PC-3 (cell line): Measurements from ENCODE around the gene ACKR2. TPM values are rescaled to one million over a fixed set of nuclear protein-coding genes. Genes with fewer than 3 reads are reported as not detected.

Experiments used
- ATAC-seq: fragments of 200-7000 bp; cut with Tn5 transposase; 2 replicates; pipeline ENCODE4 v1.9.1; 2020; ENCODE audit warnings: mild to moderate bottlenecking, moderate library complexity
- BruUV-seq: library from RNA; stranded (reverse); fragments of 400-500 nt; replicated peaks from 2 replicates; lab custom pipeline; 2021; lab: Mats Ljungman, UMichigan
- CTCF ChIA-PET: fragments of 300-600 bp; sonication (Branson Sonifier 250); formaldehyde crosslinking; loops from one replicate; lab custom pipeline; 2022; ENCODE audit warnings: antibody characterized with exemption; lab: Charles Lee
- POLR2A ChIA-PET: fragments of 300-600 bp; sonication (Branson Sonifier 250); formaldehyde crosslinking; loops from one replicate; lab custom pipeline; 2022; ENCODE audit warnings: antibody characterized with exemption; ENCODE audit not compliant: unreplicated experiment; lab: Charles Lee
- DNase-seq: peaks from one replicate; pipeline ENCODE4 v3.0.0-alpha.2; 2015
- H2AFZ ChIP-seq: fragments of 300-600 bp; sonication (generic); 2 replicates; pipeline ENCODE4 v1.6.0; 2016; ENCODE audit warnings: antibody characterized with exemption, low read length
- H3F3A ChIP-seq: fragments of 300-600 bp; sonication (generic); one replicate; pipeline ENCODE4 v1.6.0; 2017; ENCODE audit warnings: antibody characterized with exemption, low read length, control low read depth, mild to moderate bottlenecking; ENCODE audit not compliant: unreplicated experiment
- H3K27ac ChIP-seq: fragments of 300-600 bp; sonication (generic); 2 replicates; pipeline ENCODE4 v1.5.1; 2016; ENCODE audit warnings: mild to moderate bottlenecking, low read length
- H3K27me3 ChIP-seq: fragments of 300-600 bp; sonication (generic); 2 replicates; pipeline ENCODE4 v1.6.1; 2016; ENCODE audit warnings: low read length, mixed read lengths
- H3K36me3 ChIP-seq: fragments of 300-600 bp; sonication (generic); 2 replicates; pipeline ENCODE4 v1.6.1; 2016; ENCODE audit warnings: low read depth, mixed run types, low read length, mixed read lengths
- H3K4me1 ChIP-seq: fragments of 300-600 bp; sonication (generic); 2 replicates; pipeline ENCODE4 v1.5.1; 2016; ENCODE audit warnings: low read length; ENCODE audit not compliant: insufficient read depth
- H3K4me2 ChIP-seq: fragments of 300-600 bp; sonication (generic); 2 replicates; pipeline ENCODE4 v1.6.0; 2016; ENCODE audit warnings: low read length
- H3K4me3 ChIP-seq: fragments of 300-600 bp; sonication (generic); 2 replicates; pipeline ENCODE4 v1.5.1; 2016; ENCODE audit warnings: mild to moderate bottlenecking, low read length, mixed read lengths
- H3K79me2 ChIP-seq: fragments of 300-600 bp; sonication (generic); 2 replicates; pipeline ENCODE4 v1.6.1; 2017; ENCODE audit warnings: low read length, mixed read lengths
- H3K9ac ChIP-seq: fragments of 300-600 bp; sonication (generic); 2 replicates; pipeline ENCODE4 v1.6.0; 2016; ENCODE audit warnings: mild to moderate bottlenecking, low read length
- H3K9me2 ChIP-seq: fragments of 300-600 bp; sonication (generic); replicated peaks from 2 replicates; pipeline ENCODE4 v1.6.1; 2016; ENCODE audit warnings: mixed run types, low read length, mixed read lengths
- H3K9me3 ChIP-seq: fragments of 300-600 bp; sonication (generic); 2 replicates; pipeline ENCODE4 v1.6.1; 2016; ENCODE audit warnings: low read length, mixed read lengths
- H4K20me1 ChIP-seq: fragments of 300-600 bp; sonication (generic); 2 replicates; pipeline ENCODE4 v1.6.1; 2016; ENCODE audit warnings: low read length, mixed read lengths
- EZH2 ChIP-seq: fragments of 300-600 bp; sonication (generic); IDR thresholded peaks from one replicate; pipeline ENCODE4 v1.6.1; 2017; ENCODE audit warnings: antibody characterized with exemption, mild to moderate bottlenecking, low read length; ENCODE audit not compliant: unreplicated experiment
- EZH2phosphoT487 ChIP-seq: fragments of 300-600 bp; sonication (generic); IDR thresholded peaks from 2 replicates; pipeline ENCODE4 v1.6.1; 2018; ENCODE audit warnings: mild to moderate bottlenecking, antibody characterized with exemption, low read length, borderline replicate concordance
- intact Hi-C: fragments of 100-400 bp; cut with micrococcal nuclease; formaldehyde crosslinking; loops from 2 replicates; pipeline ENCODE4 v1.9.0; 2023
- total RNA-seq: library from RNA; depleted of rRNA; stranded (reverse); fragments of >200 nt; gene quantifications from 2 replicates; pipeline ENCODE4 v1.2.3, GENCODE V29; 2014
- TF ChIP-seq, protein P1 (sequence below): fragments of 300-600 bp; sonication (generic); conservative IDR thresholded peaks from 2 replicates; pipeline ENCODE4 v1.5.1; 2017; ENCODE audit warnings: antibody characterized with exemption, low read depth, mild to moderate bottlenecking, low read length

The ACKR2 gene
- total RNA-seq, 1 experiment from 2014 or later = 3.9 TPM

DNA sequence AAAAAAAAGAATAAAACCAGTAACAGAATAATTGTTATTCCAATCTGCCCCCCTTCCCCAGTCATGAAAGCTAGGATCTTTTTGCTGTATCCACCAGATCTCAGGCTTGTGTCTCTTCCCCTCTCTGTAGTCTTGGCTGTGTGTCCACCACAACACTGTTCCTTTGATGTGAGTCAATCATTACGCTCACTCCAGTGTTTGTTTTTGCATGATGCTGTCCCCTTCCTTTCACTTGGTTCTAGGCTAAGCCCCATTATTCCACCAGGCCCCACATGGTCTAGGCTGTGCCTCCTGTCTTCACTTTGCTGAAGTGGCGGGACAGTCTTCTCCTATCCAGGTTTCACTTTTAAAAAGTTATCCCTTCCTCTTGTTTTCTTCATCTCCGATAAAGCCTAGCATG lies 13.6 kb downstream of the ACKR2 start:
- H3K79me2 ChIP-seq = no peaks in the 10 kb centered on the region
- CTCF ChIA-PET = no interaction called here
- intact Hi-C loops = loop anchor here (10.0 kb wide), 1 partner anchor 668 kb away; no protein-coding TSS in a partner anchor
- H3K9me3 ChIP-seq = no peaks in the 10 kb centered on the region
- H4K20me1 ChIP-seq = no peaks in the 10 kb centered on the region
- H3F3A ChIP-seq = no peaks in the 10 kb centered on the region
- peak overlapping the region; percentile 91 for H3K27ac ChIP-seq
- TF ChIP-seq EZH2 (no peak), EZH2phosphoT487 (no peak)
- TF ChIP-seq, protein P1, sequence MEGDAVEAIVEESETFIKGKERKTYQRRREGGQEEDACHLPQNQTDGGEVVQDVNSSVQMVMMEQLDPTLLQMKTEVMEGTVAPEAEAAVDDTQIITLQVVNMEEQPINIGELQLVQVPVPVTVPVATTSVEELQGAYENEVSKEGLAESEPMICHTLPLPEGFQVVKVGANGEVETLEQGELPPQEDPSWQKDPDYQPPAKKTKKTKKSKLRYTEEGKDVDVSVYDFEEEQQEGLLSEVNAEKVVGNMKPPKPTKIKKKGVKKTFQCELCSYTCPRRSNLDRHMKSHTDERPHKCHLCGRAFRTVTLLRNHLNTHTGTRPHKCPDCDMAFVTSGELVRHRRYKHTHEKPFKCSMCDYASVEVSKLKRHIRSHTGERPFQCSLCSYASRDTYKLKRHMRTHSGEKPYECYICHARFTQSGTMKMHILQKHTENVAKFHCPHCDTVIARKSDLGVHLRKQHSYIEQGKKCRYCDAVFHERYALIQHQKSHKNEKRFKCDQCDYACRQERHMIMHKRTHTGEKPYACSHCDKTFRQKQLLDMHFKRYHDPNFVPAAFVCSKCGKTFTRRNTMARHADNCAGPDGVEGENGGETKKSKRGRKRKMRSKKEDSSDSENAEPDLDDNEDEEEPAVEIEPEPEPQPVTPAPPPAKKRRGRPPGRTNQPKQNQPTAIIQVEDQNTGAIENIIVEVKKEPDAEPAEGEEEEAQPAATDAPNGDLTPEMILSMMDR = no peak
- H2AFZ ChIP-seq = no peak overlapping the region
- no TSS peak for BruUV-seq
- no peak overlapping the region for H3K4me3 ChIP-seq
- H3K9me2 ChIP-seq = no peaks in the 10 kb centered on the region
- H3K4me1 ChIP-seq = peaks cover 65% of the 10 kb centered on the region
- H3K36me3 ChIP-seq = no peaks in the 10 kb centered on the region
- peak overlapping the region; percentile 57 for H3K4me2 ChIP-seq
- H3K9ac ChIP-seq = peak overlapping the region; percentile 66
- POLR2A ChIA-PET = interaction anchor here (0.7 kb wide), 1 partner anchor 43 kb away, joined by 15 read pairs; no protein-coding TSS in a partner anchor
- peak; percentile 63 for ATAC-seq
- no peaks in the 10 kb centered on the region for H3K27me3 ChIP-seq
- peak; percentile 89 for DNase-seq

DNA sequence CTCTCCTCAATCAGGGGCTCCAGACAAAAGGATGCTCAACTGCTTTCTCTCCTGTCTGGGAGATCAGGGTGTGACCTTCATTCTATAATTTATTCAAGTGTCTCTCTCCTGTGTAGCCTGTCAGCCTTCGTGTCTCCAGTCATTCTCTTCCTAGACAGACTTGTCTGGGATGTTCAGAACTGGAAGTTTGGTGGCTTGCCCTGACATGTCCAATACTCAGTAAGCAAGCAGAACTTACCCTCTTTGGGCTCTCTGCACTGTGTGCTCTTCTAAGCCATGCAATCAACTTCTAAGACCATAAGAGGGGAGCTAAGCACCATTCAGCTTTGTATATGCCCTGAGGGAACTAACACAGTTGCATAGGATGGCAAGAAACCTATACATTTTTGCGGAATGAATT lies 14.1 kb downstream of the ACKR2 start:
- DNase-seq (no peak), ATAC-seq (no peak)
- intact Hi-C loops = loop anchor here (10.0 kb wide), 1 partner anchor 669 kb away; no protein-coding TSS in a partner anchor
- no peaks in the 10 kb centered on the region for H3K9me3 ChIP-seq
- POLR2A ChIA-PET = no interaction called here
- TSS peak; percentile 42 for BruUV-seq
- CTCF ChIA-PET = no interaction called here
- H3K4me1 ChIP-seq = peaks cover 65% of the 10 kb centered on the region
- no peaks in the 10 kb centered on the region for H3K9me2 ChIP-seq
- H3K9ac ChIP-seq = peak overlapping the region; percentile 66
- no peak overlapping the region for H2AFZ ChIP-seq
- no peaks in the 10 kb centered on the region for H3K27me3 ChIP-seq
- no peaks in the 10 kb centered on the region for H4K20me1 ChIP-seq
- H3K4me2 ChIP-seq = peak overlapping the region; percentile 57
- H3K79me2 ChIP-seq = no peaks in the 10 kb centered on the region
- peak overlapping the region; percentile 91 for H3K27ac ChIP-seq
- H3K36me3 ChIP-seq = no peaks in the 10 kb centered on the region
- peaks cover under 1% of the 10 kb centered on the region for H3F3A ChIP-seq
- TF ChIP-seq, protein P1 = no peak
- TF ChIP-seq EZH2phosphoT487 (no peak), EZH2 (no peak)
- H3K4me3 ChIP-seq = no peak overlapping the region

DNA sequence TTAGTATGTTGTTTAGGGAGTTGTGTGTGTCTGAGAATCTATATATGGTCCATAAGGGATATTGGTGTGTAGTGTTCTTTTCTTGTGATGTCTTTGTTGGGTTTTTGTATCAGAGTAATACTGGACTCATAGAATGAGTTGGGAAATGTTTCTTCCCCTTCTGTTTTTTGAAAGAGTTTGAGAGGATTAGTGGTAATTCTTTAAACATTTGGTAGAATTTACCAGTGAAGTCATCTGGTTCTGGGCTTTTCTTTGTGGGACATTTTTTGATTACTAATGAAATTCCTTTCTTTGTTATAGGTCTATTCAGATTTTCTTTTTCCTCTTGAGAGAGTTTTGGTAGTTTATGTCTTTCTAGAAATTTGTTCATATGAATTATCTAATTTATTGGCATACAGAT lies 16.9 kb downstream of the ACKR2 start:
- intact Hi-C loops = loop anchor here (5.0 to 10.0 kb wide), 2 partner anchors 234 to 671 kb away; partner anchors contain the start of gene SS18L2
- Histone ChIP-seq H3K79me2 (no peaks in the 10 kb centered on the region), H3K9ac (peak overlapping the region; percentile 96; the same call in 1 of the 2 replicates), H3K27ac (peak overlapping the region; percentile 100), H3K9me3 (no peaks in the 10 kb centered on the region), H2AFZ (no peak overlapping the region), H3F3A (peaks cover 9% of the 10 kb centered on the region), H3K9me2 (no peaks in the 10 kb centered on the region), H3K27me3 (no peaks in the 10 kb centered on the region), H3K36me3 (no peaks in the 10 kb centered on the region), H3K4me3 (no peak overlapping the region), H3K4me1 (peaks cover 70% of the 10 kb centered on the region), H4K20me1 (no peaks in the 10 kb centered on the region), H3K4me2 (no peak overlapping the region)
- ATAC-seq = no peak
- POLR2A ChIA-PET = no interaction called here
- no peak for DNase-seq
- TF ChIP-seq, protein P1 = no peak
- TF ChIP-seq EZH2 (no peak), EZH2phosphoT487 (no peak)
- BruUV-seq = no TSS peak
- CTCF ChIA-PET = no interaction called here
